MM.1S (cell line): ENCODE measurements around the gene CLTCL1.
"Not testable (repeated sequence)": the region's sequence is repeated elsewhere in the genome, so short reads cannot be mapped to it uniquely, and the experiment has no call there.

Experiments used
- EZH2 ChIP-seq: fragments of 300-600 bp; sonication (generic); optimal IDR thresholded peaks from 2 replicates; pipeline ENCODE3; 2017; ENCODE audit warnings: low read depth, mild to moderate bottlenecking, antibody characterized with exemption, low read length, mixed read lengths
- EZH2phosphoT487 ChIP-seq: fragments of 300-600 bp; sonication (generic); IDR thresholded peaks from 2 replicates; pipeline ENCODE4 v1.6.1; 2018; ENCODE audit warnings: antibody characterized with exemption, low read length
- TF ChIP-seq, protein P1 (sequence below): fragments of 300-600 bp; sonication (generic); IDR thresholded peaks from 2 replicates; pipeline ENCODE4 v1.5.1; 2016; ENCODE audit warnings: antibody characterized with exemption, low read length, mixed read lengths

DNA sequence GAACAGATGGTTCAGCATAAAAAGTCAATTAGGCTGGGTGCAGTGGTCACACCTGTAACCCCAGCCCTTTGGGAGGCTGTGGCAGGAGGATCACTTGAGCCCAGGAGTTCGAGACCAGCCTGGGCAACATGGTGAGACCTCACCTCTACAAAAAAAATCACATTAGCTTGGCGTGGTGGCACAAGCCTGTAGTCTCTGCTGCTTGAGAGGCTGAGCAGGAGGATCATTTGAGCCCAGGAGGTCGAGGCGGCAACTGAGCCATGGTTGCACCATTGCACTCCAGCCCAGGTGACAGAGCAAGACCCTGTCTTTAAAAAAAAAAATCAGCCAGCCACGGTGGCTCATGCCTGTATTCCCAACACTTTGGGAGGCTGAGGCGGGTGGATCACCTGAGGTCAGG is 31.9 kb upstream of the CLTCL1 start:
- TF ChIP-seq, protein P1, sequence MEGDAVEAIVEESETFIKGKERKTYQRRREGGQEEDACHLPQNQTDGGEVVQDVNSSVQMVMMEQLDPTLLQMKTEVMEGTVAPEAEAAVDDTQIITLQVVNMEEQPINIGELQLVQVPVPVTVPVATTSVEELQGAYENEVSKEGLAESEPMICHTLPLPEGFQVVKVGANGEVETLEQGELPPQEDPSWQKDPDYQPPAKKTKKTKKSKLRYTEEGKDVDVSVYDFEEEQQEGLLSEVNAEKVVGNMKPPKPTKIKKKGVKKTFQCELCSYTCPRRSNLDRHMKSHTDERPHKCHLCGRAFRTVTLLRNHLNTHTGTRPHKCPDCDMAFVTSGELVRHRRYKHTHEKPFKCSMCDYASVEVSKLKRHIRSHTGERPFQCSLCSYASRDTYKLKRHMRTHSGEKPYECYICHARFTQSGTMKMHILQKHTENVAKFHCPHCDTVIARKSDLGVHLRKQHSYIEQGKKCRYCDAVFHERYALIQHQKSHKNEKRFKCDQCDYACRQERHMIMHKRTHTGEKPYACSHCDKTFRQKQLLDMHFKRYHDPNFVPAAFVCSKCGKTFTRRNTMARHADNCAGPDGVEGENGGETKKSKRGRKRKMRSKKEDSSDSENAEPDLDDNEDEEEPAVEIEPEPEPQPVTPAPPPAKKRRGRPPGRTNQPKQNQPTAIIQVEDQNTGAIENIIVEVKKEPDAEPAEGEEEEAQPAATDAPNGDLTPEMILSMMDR, result not testable (repeated sequence)
- not testable (repeated sequence) for TF ChIP-seq EZH2phosphoT487, EZH2
